Mucosa of descending colon (tissue), 3 donors: ENCODE results near the gene PLK3. TPM values are rescaled to one million over a fixed set of nuclear protein-coding genes. Genes with fewer than 3 reads are reported as not detected.

Experiments
- ATAC-seq: fragments of 200-7000 bp; cut with Tn5 transposase; one replicate; pipeline ENCODE4 v1.9.1; 2020; ENCODE audit warnings: mild to moderate bottlenecking, moderate library complexity
- DNase-seq, 3 donors: peaks; one replicate each; pipeline ENCODE4 v3.0.0-alpha.2; 2020
- H3K36me3 ChIP-seq: fragments of 200-600 bp; one replicate; pipeline ENCODE4 v1.8.0; 2021; ENCODE audit warnings: low read depth, mild to moderate bottlenecking
- H3K4me1 ChIP-seq: fragments of 200-600 bp; one replicate; pipeline ENCODE4 v1.8.0; 2021; ENCODE audit warnings: low read depth, mild to moderate bottlenecking
- H3K4me3 ChIP-seq: fragments of 200-600 bp; one replicate; pipeline ENCODE4 v1.8.0; 2021; ENCODE audit warnings: mild to moderate bottlenecking
- H3K9me3 ChIP-seq: fragments of 200-600 bp; one replicate; pipeline ENCODE4 v1.8.0; 2021; ENCODE audit warnings: mild to moderate bottlenecking
- intact Hi-C, 2 donors: fragments of 100-400 bp; cut with DNase I in 1 of 2; cut with micrococcal nuclease in 1 of 2; formaldehyde crosslinking; loops; one replicate each; pipeline versions ENCODE4 v1.11.0 to v1.11.1; 2022; cut with DNase I, micrococcal nuclease
- total RNA-seq, 3 donors: library from RNA; stranded (reverse); fragmentation: NEBNext Ultra II Directional in 2 of 3; extraction: Animal tissue kit (Norgen Biotek cat#: 25700) in 2 of 3; gene quantifications; one replicate each; pipeline versions ENCODE4 v1.2.1 to v1.2.4, GENCODE V29; 2021 to 2023
- TF ChIP-seq, protein P1 (sequence below): fragments of 200-600 bp; IDR thresholded peaks from one replicate; pipeline ENCODE4 v1.8.0; 2022; ENCODE audit warnings: antibody characterized with exemption, mild to moderate bottlenecking
- donor health status: DM: no; HTN: no; CAD: no; lungs with moderate emphysema.
- donor health status: DM: no; HTN: no; CAD: no.
- donor health status: DM: no; HTN: yes; CAD: no.

The PLK3 gene
- total RNA-seq, 3 donors from 2014 or later: 6.4 to 14.5 (median 12.0) TPM

DNA sequence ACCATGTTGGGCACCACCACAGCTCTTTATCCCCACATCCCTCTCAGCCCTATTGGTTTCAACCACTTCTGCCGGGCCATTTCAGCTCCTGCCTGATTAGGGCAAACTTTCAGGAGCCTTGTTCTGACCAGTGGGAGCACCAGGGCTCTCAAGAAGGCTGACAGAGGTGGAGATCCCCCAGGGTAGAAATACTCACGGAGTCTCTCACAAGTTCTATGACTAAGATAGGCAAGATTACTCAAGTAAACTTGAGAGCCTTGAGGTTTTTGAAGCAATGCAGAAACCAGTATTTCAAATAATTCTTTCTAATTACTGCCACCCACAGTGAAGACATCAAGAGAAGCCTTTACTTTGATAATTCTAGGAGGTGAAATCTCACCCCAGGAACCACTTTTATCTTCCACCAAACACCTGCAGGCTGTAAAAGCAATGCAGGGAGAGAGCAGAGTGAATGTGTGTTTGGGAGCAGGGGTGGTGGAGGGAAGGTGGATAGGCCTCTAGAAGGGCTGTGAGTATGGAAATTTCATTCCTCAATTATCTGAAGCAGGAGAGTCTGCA, 49.5 kb downstream of the PLK3 start:
- ATAC-seq (no peak), DNase-seq (no peak)
- H3K9me3 ChIP-seq: no peaks in the 10 kb centered on the region
- TF ChIP-seq, protein P1, sequence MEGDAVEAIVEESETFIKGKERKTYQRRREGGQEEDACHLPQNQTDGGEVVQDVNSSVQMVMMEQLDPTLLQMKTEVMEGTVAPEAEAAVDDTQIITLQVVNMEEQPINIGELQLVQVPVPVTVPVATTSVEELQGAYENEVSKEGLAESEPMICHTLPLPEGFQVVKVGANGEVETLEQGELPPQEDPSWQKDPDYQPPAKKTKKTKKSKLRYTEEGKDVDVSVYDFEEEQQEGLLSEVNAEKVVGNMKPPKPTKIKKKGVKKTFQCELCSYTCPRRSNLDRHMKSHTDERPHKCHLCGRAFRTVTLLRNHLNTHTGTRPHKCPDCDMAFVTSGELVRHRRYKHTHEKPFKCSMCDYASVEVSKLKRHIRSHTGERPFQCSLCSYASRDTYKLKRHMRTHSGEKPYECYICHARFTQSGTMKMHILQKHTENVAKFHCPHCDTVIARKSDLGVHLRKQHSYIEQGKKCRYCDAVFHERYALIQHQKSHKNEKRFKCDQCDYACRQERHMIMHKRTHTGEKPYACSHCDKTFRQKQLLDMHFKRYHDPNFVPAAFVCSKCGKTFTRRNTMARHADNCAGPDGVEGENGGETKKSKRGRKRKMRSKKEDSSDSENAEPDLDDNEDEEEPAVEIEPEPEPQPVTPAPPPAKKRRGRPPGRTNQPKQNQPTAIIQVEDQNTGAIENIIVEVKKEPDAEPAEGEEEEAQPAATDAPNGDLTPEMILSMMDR: no peak
- H3K36me3 ChIP-seq: no peaks in the 10 kb centered on the region
- no peaks in the 10 kb centered on the region for H3K4me1 ChIP-seq
- no peak overlapping the region for H3K4me3 ChIP-seq
- intact Hi-C loops: no loop called here

DNA sequence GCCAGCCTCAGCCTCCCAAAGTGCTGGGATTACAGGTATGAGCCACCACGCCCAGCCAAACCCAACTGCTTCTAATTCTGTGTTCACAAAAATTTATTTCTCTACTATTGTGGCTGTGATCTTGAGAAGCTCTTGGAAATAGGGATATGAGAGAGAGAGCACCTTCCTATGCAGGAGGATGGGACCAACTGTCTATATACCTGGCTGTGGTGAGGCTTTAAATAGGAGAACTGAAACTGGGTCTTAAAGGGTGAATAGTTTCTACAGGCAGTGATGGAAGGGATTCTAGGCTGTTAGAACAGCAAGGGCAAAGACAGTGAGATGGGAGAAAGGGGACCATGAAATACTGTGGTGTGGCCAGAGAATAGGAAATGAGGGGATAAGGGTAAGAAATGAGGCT, 51.1 kb downstream of the PLK3 start:
- DNase-seq (no peak), ATAC-seq (no peak)
- Histone ChIP-seq H3K4me1 (no peaks in the 10 kb centered on the region), H3K4me3 (no peak overlapping the region), H3K36me3 (no peaks in the 10 kb centered on the region), H3K9me3 (no peaks in the 10 kb centered on the region)
- intact Hi-C loops: no loop called here
- TF ChIP-seq, protein P1: no peak

DNA sequence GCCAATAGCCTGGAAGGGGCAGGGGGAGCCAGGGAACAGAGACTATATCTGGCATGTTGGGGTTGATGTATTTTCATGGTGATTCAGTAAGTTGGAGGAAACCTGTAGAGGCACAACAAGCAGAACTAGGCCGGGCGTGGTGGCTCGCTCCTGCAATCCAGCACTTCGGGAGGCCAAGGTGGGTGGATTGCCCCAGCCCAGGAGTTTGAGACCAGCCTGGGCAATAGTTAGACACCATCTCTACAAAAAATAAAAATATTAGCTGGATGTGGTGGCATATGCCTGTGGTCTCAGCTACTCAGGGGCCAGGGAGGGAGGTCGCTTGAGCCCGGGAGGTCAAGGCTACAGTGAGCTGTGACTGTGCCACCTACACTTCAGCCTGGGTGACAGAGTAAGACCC, 53.0 kb downstream of the PLK3 start:
- TF ChIP-seq, protein P1: no peak
- Histone ChIP-seq H3K36me3 (no peaks in the 10 kb centered on the region), H3K9me3 (no peaks in the 10 kb centered on the region), H3K4me1 (no peaks in the 10 kb centered on the region), H3K4me3 (no peak overlapping the region)
- intact Hi-C loops: no loop called here
- DNase-seq (no peak), ATAC-seq (no peak)

DNA sequence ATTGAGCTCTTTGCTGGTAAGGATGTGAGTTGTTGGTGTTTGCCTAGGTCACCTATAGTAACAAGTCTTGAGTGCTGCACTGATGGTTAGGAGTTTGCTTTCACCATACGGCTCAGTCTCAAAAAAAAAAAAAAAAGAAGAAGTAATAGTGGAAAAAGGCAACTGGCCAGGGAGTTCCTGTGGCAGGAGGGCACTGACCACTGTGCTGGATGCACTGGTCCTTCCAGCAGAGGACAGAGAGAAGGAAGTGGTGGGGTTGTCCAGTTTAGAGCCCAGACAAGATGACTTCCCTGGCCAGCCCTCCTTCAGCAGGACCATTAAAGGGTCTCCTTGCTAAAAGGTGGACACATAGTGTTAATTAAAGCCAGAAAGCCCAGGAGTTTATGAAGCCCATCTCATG, 54.8 kb downstream of the PLK3 start:
- Histone ChIP-seq H3K4me3 (no peak overlapping the region), H3K36me3 (no peaks in the 10 kb centered on the region), H3K4me1 (no peaks in the 10 kb centered on the region), H3K9me3 (no peaks in the 10 kb centered on the region)
- TF ChIP-seq, protein P1: no peak
- no peak for DNase-seq
- no peak for ATAC-seq
- intact Hi-C loops: no loop called here

Other genes starting within 250 kb of the PLK3 start
- gene TMEM53, start 125.9 kb upstream of the PLK3 start, total RNA-seq: 10 to 100 TPM; 19.3 to 46.0 (median 36.6) TPM
- gene ARMH1, start 125.7 kb upstream of the PLK3 start, total RNA-seq: 1 to 10 TPM; 1.7 to 4.1 (median 2.3) TPM
- 10 to 100 TPM in 1 of 3 donors, not detected in 2; 15.9 TPM for gene RNU5D-1, start 69.2 kb upstream of the PLK3 start, total RNA-seq
- 10 to 100 TPM in 1 of 3 donors, 1 to 10 TPM in 2; 2.7 to 15.0 (median 4.1) TPM for gene KIF2C, start 60.5 kb upstream of the PLK3 start, total RNA-seq
- 1,000 to 10,000 TPM; 1,308 to 1,364 (median 1,337) TPM for gene RPS8, start 24.8 kb upstream of the PLK3 start, total RNA-seq
- gene BEST4, start 12.2 kb upstream of the PLK3 start, total RNA-seq: 100 to 1,000 TPM in 1 of 3 donors, 10 to 100 TPM in 2; 35.1 to 179 (median 94.0) TPM
- 1 to 10 TPM in 1 of 3 donors, under 1 TPM in 1, not detected in 1; 0.67 to 1.6 TPM for gene DYNLT4, start 7.0 kb downstream of the PLK3 start, total RNA-seq
- 1 to 10 TPM; 2.8 to 4.4 (median 3.2) TPM for gene BTBD19, start 8.1 kb downstream of the PLK3 start, total RNA-seq
- 1 to 10 TPM in 1 of 3 donors, under 1 TPM in 2; 0.39 to 2.7 (median 0.64) TPM for gene PTCH2, start 42.9 kb downstream of the PLK3 start, total RNA-seq
- 10 to 100 TPM; 11.1 to 19.8 (median 15.7) TPM for gene EIF2B3, start 186.2 kb downstream of the PLK3 start, total RNA-seq
- gene HECTD3, start 210.9 kb downstream of the PLK3 start, total RNA-seq: 100 to 1,000 TPM in 2 of 3 donors, 10 to 100 TPM in 1; 78.0 to 143 (median 108) TPM
- gene UROD, start 211.9 kb downstream of the PLK3 start, total RNA-seq: 10 to 100 TPM; 44.8 to 69.8 (median 51.3) TPM